ENCODE measurements around the gene NOTCH1.

DNA sequence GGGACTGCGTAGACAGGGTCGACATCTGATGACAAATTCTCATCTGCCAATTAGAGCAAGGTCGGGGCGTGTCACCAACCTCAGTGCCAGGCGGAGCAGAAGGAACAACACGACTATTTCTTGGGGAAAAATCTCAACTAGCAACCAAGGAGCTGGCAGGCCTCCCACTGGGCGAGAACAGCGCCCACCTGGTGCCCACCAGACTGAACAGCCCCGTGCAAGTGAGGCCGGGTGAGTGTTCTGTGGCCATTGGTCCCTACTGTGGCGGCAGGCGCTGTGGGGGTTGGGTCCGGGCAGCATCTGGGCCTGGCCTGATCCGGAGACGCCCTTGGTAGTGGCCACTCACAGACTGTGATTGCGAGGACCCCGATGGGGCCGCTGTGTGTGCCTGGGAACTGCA lies 11.5 kb downstream of the NOTCH1 start:
- TF ChIP-seq, protein P1, sequence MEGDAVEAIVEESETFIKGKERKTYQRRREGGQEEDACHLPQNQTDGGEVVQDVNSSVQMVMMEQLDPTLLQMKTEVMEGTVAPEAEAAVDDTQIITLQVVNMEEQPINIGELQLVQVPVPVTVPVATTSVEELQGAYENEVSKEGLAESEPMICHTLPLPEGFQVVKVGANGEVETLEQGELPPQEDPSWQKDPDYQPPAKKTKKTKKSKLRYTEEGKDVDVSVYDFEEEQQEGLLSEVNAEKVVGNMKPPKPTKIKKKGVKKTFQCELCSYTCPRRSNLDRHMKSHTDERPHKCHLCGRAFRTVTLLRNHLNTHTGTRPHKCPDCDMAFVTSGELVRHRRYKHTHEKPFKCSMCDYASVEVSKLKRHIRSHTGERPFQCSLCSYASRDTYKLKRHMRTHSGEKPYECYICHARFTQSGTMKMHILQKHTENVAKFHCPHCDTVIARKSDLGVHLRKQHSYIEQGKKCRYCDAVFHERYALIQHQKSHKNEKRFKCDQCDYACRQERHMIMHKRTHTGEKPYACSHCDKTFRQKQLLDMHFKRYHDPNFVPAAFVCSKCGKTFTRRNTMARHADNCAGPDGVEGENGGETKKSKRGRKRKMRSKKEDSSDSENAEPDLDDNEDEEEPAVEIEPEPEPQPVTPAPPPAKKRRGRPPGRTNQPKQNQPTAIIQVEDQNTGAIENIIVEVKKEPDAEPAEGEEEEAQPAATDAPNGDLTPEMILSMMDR (IDR thresholded peaks at IDR 0.05), result no peak
- no peak for TF ChIP-seq POLR2A (IDR thresholded peaks at IDR 0.05)

All from Peyer's patch (tissue), 4 donors.